HEK293T (cell line): ENCODE results near the gene C10orf95.

Source experiments
- CTCF ChIA-PET: fragments of 350-600 bp; formaldehyde crosslinking; extraction: SDS; loops from one replicate; lab custom pipeline; 2021; ENCODE audit warnings: antibody characterized with exemption, inconsistent platforms; lab: Yijun Ruan, JAX
- POLR2A ChIA-PET: fragments of 350-600 bp; formaldehyde crosslinking; extraction: SDS; loops from one replicate; lab custom pipeline; 2020; ENCODE audit warnings: antibody characterized with exemption, inconsistent platforms; lab: Yijun Ruan, JAX
- DNase-seq: peaks from one replicate; pipeline ENCODE4 v3.0.0; 2012; ENCODE audit warnings: mixed read lengths; ENCODE audit errors: extremely low spot score
- ARNT ChIP-seq: fragments of 450-650 bp; IDR thresholded peaks from 2 replicates; pipeline ENCODE4 v1.6.1; 2017; ENCODE audit warnings: mild to moderate bottlenecking
- BHLHE40 ChIP-seq: fragments of 450-650 bp; IDR thresholded peaks from 2 replicates; pipeline ENCODE4 v1.6.1; 2016; ENCODE audit warnings: mild to moderate bottlenecking, moderate library complexity, borderline replicate concordance
- CTBP1 ChIP-seq: fragments of 450-650 bp; IDR thresholded peaks from 2 replicates; pipeline ENCODE4 v1.6.1; 2016; ENCODE audit warnings: borderline replicate concordance
- ELF4 ChIP-seq: fragments of 450-650 bp; IDR thresholded peaks from 2 replicates; pipeline ENCODE4 v1.6.1; 2017; ENCODE audit warnings: antibody characterized with exemption
- FOXA1 ChIP-seq: fragments of 450-650 bp; IDR thresholded peaks from 2 replicates; pipeline ENCODE4 v1.6.1; 2016; ENCODE audit warnings: mild to moderate bottlenecking
- FOXK2 ChIP-seq: fragments of 450-650 bp; IDR thresholded peaks from 2 replicates; pipeline ENCODE4 v1.6.1; 2016; ENCODE audit warnings: mild to moderate bottlenecking
- FOXM1 ChIP-seq: fragments of 450-650 bp; IDR thresholded peaks from 2 replicates; pipeline ENCODE4 v1.6.1; 2017; ENCODE audit warnings: mild to moderate bottlenecking, borderline replicate concordance
- HDGF ChIP-seq: fragments of 450-650 bp; IDR thresholded peaks from 2 replicates; pipeline ENCODE4 v1.6.1; 2017; ENCODE audit warnings: antibody characterized with exemption, borderline replicate concordance
- L3MBTL2 ChIP-seq: fragments of 450-650 bp; conservative IDR thresholded peaks from 2 replicates; pipeline ENCODE4 v1.6.1; 2016; ENCODE audit warnings: mild to moderate bottlenecking
- LEF1 ChIP-seq: fragments of 450-650 bp; IDR thresholded peaks from 2 replicates; pipeline ENCODE4 v1.6.1; 2017; ENCODE audit warnings: mild to moderate bottlenecking, borderline replicate concordance
- NFRKB ChIP-seq: fragments of 450-650 bp; IDR thresholded peaks from 2 replicates; pipeline ENCODE4 v1.6.1; 2016; ENCODE audit warnings: mild to moderate bottlenecking, moderate library complexity
- SP1 ChIP-seq: fragments of 450-650 bp; IDR thresholded peaks from 2 replicates; pipeline ENCODE4 v1.6.1; 2017
- SUZ12 ChIP-seq: fragments of 450-650 bp; IDR thresholded peaks from 2 replicates; pipeline ENCODE4 v1.6.1; 2016; ENCODE audit warnings: mild to moderate bottlenecking
- TARDBP ChIP-seq: fragments of 450-650 bp; IDR thresholded peaks from 2 replicates; pipeline ENCODE4 v1.6.1; 2016
- ZNF384 ChIP-seq: fragments of 450-650 bp; IDR thresholded peaks from 2 replicates; pipeline ENCODE4 v1.6.1; 2016
- TF ChIP-seq, protein P1 (sequence below): fragments of 450-650 bp; IDR thresholded peaks from 2 replicates; pipeline ENCODE4 v1.6.1; 2016

C10orf95 gene

DNA sequence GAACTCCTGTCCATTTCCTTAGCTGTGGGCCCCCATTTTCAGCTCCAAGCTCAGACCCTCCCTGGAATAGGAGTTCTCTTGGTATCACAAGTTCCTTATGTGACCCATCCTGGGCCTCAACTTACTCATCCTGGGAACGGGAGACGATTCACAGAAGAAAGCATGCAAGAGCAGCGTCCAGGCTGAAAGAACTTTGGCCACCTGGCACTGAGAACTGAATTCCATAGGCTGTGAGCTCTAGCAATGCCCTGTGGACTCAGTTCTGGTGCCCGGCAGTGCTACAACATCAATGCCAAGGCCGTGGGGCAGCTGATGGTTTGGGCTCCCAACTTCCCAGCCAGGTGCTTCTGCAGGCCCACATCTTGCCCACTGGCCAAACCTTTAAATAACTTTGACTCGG lies 15.0 kb downstream of the C10orf95 start:
- DNase-seq = no peak
- POLR2A ChIA-PET = interaction anchor here (1.6 to 2.1 kb wide), 2 partner anchors 13 to 27 kb away, joined by 6 to 18 read pairs; partner anchors contain the start of gene C10orf95
- CTCF ChIA-PET = interaction anchor here (0.6 to 1.8 kb wide), 3 partner anchors 8 to 16 kb away, joined by 5 to 6 read pairs (median 5); no protein-coding TSS in a partner anchor
- TF ChIP-seq ZNF384 (no peak), BHLHE40 (no peak), CTBP1 (no peak)

- POLR2A ChIA-PET = interaction anchor here (1.1 to 2.1 kb wide), 4 partner anchors 14 to 27 kb away, joined by 3 to 18 read pairs (median 4); partner anchors contain the start of genes C10orf95 and FBXL15
- DNase-seq = no peak
- TF ChIP-seq NFRKB (no peak), SUZ12 (no peak), ELF4 (no peak), TARDBP (no peak), L3MBTL2 (no peak), ARNT (no peak), LEF1 (no peak), SP1 (no peak), HDGF (no peak), FOXK2 (no peak), BHLHE40 (no peak), CTBP1 (no peak), FOXA1 (no peak), FOXM1 (no peak), ZNF384 (no peak)
- TF ChIP-seq, protein P1, sequence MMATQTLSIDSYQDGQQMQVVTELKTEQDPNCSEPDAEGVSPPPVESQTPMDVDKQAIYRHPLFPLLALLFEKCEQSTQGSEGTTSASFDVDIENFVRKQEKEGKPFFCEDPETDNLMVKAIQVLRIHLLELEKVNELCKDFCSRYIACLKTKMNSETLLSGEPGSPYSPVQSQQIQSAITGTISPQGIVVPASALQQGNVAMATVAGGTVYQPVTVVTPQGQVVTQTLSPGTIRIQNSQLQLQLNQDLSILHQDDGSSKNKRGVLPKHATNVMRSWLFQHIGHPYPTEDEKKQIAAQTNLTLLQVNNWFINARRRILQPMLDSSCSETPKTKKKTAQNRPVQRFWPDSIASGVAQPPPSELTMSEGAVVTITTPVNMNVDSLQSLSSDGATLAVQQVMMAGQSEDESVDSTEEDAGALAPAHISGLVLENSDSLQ = no peak
- CTCF ChIA-PET = interaction anchor here (0.6 to 1.8 kb wide), 3 partner anchors 9 to 17 kb away, joined by 5 to 6 read pairs (median 5); no protein-coding TSS in a partner anchor
These were observed 15.7 kb downstream of the C10orf95 start for GRCh38 chr10:102435529-102436233.

DNA sequence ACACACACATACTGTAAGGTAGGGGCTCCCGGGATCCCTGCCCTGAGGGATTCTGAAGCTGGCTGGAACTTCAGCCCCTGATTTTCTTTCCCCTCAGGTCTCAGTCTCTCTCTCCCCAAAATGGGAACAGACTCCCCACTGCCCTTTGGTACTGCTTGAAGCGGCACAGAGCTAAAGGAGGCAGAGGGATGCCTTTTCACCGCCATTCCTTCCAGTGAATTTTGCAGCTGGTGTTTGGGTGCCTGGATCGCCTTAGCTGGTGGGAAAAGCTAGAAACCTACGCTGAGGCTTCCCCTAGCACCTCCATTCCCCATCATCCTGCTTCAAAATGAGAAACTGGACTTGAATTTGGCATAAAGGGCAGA lies 16.2 kb downstream of the C10orf95 start:
- no peak for TF ChIP-seq ARNT
- no peak for TF ChIP-seq LEF1
- no peak for TF ChIP-seq SP1
- no peak for TF ChIP-seq ZNF384
- TF ChIP-seq L3MBTL2 = no peak
- ChIA-PET CTCF (interaction anchor here (1.8 kb wide), 1 partner anchor 12 kb away, joined by 5 read pairs; no protein-coding TSS in a partner anchor), POLR2A (interaction anchor here (1.1 to 2.1 kb wide), 4 partner anchors 14 to 28 kb away, joined by 3 to 18 read pairs (median 4); partner anchors contain the start of genes C10orf95 and FBXL15)
- DNase-seq = no peak

- DNase-seq = no peak
- TF ChIP-seq SUZ12 (no peak), ZNF384 (peak; percentile 46)
- ChIA-PET CTCF (interaction anchor here (1.8 kb wide), 1 partner anchor 11 kb away, joined by 5 read pairs; no protein-coding TSS in a partner anchor), POLR2A (interaction anchor here (1.1 to 2.1 kb wide), 4 partner anchors 14 to 29 kb away, joined by 3 to 18 read pairs (median 4); partner anchors contain the start of genes C10orf95 and FBXL15)
These were observed 16.8 kb downstream of the C10orf95 start for GRCh38 chr10:102434394-102435132.

DNA sequence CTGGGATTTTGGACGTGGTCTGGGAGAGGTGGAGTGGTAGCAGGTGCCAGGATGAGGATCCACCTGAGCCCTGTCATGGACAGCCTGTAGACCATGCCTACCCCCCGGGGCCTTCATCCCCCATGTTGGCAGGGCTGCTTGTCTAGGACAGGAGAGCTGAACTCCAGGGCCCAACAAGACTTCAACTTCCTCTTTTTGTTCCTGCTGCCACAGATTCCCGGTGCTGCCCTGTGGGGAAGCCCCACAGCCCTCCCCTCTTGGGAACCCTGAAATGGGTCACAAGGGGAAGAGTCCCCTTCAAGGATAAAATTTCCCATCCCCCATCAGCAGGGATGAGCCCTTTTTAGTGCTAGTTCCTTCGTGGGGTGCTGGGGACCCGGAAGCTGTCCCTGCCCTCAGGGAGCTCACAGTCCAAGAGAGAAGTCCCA lies 17.7 kb downstream of the C10orf95 start:
- ChIA-PET POLR2A (interaction anchor here (1.1 to 4.2 kb wide), 2 partner anchors 17 to 39 kb away, joined by 4 to 62 read pairs; partner anchors contain the start of gene C10orf95), CTCF (interaction anchor here (1.1 kb wide), 1 partner anchor 11 kb away, joined by 4 read pairs; no protein-coding TSS in a partner anchor)
- DNase-seq = no peak
- TF ChIP-seq ELF4 (no peak), FOXM1 (no peak), TARDBP (no peak), CTBP1 (no peak)

- TF ChIP-seq LEF1 (peak; percentile 99), SUZ12 (no peak), NFRKB (no peak), HDGF (no peak), TARDBP (no peak), FOXM1 (peak; percentile 59; the same call in 1 of the 2 replicates), L3MBTL2 (peak; percentile 27), SP1 (no peak; the same call in 1 of the 2 replicates), ZNF384 (peak; percentile 87), FOXK2 (no peak)
- ChIA-PET POLR2A (interaction anchor here (0.6 to 4.2 kb wide), 23 partner anchors 8 to 365 kb away, joined by 3 to 75 read pairs (median 4); partner anchors contain the start of genes C10orf95, FBXL15 and GBF1), CTCF (interaction anchor here (0.6 to 1.4 kb wide), 6 partner anchors 9 to 152 kb away, joined by 3 to 6 read pairs (median 4); partner anchors contain the start of gene FBXL15)
- DNase-seq = peak; percentile 95
These were observed 19.0 kb downstream of the C10orf95 start, which contains the start of gene CUEDC2 for GRCh38 chr10:102432162-102432950. Gene CUEDC2 (minus strand): TSS chr10:102432574. CDS start chr10:102425188, 7,386 bp downstream.
